EH (cell line): ENCODE measurements around the gene MBNL2.

Experiments used
- DNase-seq: peaks from one replicate; pipeline ENCODE4 v3.0.0-alpha.2; 2015; ENCODE audit warnings: low read depth

The MBNL2 gene

DNA sequence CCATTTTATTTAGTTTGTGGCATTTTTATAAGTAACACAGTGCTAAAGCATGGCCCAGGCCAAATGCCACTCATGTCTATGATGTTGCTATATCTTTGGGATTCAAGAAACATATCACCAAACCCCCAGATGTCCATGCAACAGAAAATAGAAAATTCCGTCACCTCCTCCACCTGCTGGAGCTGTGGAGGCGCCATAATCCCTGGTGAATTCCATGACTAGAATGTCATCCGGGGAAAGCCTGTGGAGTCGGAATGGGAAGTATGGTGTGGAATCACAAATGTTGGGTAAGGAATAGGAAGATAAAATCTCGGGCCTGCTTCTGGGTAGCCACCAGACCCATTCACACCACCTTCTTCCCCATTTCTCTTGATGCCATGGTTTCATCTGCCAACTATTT, 160.1 kb downstream of the MBNL2 start:
- no peak for DNase-seq

DNA sequence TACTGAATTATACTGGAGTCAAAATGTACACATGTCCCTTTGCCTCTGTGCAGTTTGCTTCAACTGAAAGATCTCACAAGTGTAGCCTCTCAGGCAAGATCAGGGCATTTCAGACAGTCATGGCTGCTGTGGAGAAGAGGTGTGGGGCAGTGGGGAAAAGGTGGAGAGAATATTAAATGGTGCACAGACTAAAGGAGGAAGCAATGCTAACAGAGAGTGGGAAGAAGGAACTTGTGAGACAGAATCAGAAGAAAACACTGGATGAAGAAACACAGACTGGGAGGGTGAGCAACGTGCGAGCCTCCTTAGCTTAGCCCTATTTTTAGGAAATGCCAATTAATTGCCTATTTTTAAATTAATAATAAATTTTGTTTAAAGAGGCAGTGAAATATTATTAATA, 162.2 kb downstream of the MBNL2 start:
- no peak for DNase-seq

DNA sequence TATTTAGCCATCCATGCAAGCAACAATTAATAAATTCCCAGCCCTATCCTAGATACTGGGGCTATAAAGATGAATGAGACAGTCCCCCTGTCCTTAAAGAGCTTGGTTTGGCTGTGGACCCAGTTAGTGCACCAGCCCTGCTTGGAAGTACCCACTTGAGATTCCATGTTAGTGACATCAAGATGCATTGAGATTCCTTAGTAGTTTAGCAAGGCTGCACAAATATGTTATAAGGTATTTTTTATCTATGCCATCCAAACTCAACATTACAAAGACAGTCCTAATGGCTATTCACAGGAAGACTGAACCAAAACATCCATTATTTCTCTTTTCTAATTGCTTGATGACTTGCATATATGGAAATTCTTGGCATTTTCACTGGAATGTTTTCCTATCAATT, 163.0 kb downstream of the MBNL2 start:
- DNase-seq, result peak; percentile 68

DNA sequence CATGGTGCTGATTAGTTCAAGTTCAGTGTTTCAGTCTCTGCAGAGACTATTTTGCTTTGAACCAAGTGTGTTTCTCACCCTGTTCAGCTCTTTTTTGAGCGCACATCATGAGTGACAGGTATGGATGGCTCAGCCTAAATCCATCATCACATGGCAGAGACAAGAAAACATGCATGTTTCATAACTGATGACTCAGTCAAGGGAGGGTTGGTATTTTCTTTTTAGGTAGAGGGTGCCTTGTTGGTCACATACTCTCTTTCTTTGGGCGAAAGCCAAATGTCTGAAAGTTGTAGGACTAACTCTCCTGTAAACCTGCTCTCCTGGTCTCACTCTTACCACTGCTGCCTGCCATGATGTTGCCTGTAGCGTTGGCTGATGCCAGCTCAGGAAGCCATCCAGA, 163.7 kb downstream of the MBNL2 start:
- DNase-seq, result peak; percentile 19

DNA sequence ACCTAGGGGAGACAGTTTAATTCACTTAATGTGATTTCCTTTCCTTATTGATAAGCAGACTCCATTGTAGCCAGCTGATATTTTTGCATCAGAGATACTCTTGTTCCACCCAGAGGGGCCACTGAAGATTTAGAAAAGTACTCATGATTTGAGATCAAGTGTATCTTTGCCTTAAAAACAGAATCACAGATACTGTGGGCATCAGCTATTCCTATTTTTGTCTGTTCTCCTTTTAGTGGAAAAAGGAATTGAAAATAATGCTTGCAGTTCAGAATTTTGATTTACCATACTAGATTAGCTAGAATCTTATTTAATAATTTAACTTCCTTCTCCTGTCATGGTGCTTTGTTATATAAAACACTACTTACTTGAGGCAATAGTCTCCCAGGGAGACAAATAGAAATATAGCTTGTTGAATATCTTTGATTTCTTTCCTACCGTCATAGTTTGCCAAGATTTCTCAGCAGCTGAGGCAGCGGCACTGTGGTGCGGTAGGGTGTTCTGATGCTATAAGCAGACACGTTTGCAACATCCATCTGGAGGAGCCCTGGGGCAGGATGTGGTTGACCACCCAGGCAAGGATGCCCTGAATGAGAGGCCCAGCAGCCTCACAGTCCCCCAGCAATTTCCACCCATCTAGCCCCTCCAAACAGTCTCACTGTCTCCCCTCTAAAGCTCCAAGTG, 164.8 kb downstream of the MBNL2 start:
- DNase-seq, result no peak

DNA sequence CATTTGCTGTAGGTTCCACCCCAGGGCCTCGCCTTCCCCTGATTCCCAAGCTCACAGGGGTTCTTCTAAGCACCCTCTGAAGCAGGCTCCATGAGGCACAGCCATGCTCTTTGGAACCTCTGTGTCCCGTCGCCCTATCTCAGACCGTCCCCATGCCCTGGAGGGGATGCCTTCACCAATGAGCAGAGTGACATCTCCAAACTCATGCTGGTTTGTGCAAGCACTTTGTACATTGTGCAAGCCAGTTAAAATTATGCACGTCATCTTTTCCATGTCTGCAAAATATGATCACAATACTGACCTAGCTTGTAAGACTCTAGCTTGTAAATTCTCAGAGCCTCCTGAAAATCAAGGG, 165.3 kb downstream of the MBNL2 start:
- DNase-seq, result no peak

DNA sequence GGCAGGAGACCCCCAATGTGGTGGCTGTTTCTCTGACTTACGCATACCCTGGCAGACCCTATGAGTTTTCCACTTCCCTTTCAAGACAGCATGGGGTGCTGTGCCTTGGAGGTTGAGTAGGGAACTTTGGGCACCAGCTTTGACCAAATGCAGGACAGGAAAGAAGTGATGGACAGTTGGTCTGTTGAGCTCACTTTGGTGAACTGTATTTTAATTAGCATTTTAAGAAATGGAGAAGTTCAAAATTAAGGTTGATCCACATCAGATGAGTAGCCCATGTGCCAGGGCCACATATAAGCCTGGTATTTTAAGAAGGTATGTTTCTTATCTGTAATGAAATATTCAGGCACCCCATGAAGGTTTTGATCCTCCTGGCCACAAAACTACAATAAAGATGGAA, 165.8 kb downstream of the MBNL2 start:
- DNase-seq, result no peak

DNA sequence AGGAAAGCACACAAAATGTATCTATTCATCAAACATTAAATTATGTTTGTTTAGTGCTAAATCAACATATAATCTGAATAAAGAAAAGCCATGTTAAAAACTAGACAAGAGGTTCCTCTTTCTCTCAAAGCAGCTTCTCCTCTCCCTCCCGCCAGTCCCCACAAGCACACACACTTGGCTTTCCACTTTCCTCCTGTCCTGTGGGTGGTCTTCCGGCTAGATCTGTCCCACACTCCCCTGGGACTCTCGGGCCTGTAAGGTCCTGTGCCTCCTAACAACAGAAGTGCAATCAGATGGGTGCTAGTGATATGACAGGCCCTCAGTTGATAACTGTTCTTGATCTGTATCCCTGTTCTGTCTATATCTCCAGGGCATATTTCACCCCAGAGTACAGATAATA, 166.2 kb downstream of the MBNL2 start:
- no peak for DNase-seq

DNA sequence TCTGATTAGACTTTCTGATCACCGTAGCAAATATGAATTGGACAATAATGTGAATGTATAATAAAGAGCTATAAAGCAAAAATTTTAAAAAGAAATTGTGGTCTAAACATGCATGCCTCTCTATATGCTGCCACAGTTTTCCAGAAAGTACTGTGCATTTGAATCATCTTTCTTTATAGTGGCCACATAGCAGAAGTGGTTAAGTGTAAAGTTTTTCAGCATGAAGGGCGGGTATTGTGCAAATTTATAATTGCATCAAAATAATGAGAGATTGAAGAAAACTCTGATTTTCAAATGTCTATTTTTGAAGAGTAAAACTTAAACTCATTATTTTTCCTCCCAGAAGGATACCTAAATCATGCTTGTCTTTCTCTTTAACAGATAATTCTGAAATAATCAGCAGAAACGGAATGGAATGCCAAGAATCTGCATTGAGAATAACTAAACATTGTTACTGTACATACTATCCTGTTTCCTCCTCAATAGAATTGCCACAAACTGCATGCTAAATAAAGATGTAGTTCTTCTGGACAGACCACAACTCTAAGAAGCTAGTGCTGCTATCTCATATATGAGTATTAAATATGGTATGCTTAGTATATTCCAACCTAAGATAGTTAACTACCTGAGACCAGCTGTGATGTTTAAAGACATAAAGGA, 168.9 kb downstream of the MBNL2 start:
- peak; percentile 48 for DNase-seq

DNA sequence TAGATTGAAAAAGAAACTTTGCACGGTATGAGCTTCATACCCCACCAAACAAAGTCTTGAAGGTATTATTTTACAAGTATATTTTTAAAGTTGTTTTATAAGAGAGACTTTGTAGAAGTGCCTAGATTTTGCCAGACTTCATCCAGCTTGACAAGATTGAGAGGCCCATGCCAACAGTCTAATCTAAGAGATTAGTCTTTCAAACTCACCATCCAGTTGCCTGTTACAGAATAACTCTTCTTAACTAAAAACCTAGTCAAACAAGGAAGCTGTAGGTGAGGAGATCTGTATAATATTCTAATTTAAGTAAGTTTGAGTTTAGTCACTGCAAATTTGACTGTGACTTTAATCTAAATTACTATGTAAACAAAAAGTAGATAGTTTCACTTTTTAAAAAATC, 169.9 kb downstream of the MBNL2 start:
- DNase-seq, result no peak

DNA sequence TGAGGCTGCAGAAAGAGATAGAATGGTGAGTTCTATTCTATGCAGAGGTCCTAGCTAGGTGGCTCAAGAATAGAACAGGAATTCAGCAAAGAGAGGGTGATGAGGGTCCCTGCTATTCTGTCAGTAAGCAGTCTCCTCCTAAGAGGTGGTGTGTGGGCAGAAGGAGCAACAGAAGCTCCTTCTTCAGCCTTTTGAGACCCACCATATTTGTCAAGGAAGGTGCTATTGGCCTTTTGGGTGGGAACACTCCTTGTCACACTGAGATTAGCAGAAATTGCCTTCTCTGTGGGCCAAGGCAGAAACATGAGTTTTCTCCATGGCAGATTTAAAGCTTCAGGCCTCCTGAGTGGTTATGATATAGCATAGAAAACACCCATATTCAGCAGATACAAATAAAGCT, 172.4 kb downstream of the MBNL2 start:
- no peak for DNase-seq

DNA sequence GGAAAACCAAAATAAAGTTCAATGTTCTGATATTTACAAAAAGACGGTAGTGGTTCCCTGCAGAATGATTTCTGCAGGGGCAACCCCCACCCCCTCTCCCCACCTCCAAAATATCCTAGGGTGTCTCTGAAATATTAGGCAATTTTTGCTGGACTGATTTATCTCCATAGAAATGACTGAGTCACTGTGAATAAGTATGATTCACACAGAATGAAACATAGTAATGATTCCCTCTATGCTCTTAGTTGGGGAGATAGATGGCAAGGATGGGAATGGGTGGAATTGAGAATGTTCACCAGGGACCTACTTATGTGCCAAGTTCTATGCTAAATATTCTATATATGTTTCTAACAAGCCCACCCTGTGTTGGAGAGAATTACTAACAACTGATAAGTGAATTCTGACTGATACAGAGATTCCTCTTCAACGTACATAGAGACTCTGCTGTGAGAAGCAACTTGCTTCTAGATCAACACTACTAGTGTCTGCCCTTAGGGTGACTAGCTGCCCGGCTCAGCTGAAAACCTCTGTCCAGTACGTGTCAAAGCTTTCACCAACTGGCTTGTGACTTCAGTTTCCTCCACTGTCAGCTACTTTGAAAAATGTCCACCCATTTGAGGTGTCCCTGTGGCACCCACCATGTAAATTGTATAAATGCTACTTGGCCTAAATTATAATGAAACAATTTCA, 173.5 kb downstream of the MBNL2 start:
- DNase-seq, result peak; percentile 57

DNA sequence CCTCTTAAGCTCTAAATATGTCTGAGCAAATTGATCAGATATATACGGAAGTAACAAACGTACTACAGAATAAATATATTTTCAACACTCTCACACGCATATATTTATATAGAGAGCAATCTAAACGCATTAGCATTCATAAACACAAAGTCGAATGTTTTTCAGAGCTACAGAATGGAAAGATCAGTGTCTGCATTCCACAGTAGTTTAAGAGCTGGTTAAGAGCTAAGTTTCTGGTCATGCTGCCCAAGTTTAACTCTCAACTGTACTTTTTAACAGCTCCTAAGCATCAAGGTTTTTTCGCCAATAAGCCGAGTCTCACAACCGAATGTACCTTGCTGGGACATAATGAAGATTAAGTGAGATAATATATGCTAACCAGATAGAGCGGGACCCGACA, 175.1 kb downstream of the MBNL2 start:
- DNase-seq, result no peak

DNA sequence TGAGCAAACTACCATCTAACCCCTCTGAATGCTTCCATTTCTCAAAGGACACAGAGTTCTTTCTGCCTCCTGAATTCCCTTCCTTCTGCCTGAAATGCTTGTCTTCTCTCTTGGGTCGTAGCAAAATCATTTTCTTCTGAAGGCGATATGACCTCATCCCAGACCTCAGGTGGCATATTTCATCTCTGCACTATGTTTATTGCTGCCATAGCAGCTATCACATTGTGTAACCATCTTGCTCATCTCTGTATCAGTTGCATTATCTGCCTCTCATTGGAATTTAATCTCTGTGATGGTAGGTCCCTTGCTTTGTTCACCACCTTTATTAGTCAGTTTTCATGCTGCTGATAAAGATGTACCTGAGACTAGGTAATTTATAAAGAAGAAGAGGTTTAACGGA, 179.3 kb downstream of the MBNL2 start:
- DNase-seq, result no peak

DNA sequence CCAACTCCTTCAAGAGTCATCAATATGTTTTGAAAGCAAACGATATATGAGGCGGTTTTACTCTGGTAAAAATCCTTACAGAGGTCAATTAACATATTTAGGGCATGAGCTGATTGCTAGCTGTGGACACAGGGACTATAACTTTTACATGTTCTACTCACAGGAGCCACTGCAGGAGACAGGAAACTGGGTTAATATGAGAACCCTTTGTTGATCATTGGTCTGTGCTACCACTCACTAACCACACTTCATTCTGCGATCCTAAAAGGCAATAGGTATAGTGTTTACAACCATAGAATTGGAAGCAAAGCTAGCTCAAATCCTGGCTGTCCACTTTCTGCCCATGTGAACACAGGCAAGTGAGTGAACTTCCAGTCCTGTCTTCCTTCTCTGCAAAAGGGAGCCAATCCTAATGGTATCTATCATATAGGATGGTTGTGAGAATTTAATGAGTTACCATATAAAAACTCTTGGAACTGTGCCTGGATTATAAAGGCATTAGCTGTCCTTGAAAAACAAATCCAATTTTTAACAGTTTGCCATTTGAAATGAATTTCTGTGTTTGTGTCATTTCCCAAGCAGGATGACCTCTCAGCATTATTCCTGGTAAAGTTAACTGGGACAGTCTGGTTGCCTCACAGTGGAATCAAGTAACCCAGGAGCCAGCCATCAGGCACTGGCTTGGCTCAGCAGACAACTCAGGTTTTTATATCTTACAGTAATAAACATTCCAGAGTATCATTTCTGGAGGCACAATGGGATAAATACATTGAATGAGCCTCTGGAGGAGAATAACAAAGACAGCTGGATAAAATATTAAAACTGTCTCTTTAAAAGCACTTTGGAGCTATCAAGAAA, 182.0 kb downstream of the MBNL2 start:
- peak; percentile 69 for DNase-seq

DNA sequence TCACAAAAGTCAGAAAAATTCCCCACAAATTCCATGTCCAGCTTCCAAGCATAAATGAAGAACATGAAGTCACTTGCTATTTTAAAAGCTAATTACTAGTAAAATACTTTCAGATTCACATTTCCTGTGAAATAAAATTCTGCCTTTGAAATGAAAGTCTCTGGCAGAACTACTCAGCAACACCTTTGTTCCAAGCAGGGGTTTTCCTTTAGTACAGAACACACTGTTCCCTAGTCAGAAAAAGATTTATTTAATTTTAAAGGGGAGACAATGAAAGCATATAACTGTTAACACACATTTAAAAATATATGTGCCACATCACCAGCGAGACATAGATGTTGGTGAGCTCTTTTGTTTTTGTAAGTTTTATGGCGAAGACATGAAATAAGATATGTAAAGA, 185.4 kb downstream of the MBNL2 start:
- DNase-seq, result no peak

DNA sequence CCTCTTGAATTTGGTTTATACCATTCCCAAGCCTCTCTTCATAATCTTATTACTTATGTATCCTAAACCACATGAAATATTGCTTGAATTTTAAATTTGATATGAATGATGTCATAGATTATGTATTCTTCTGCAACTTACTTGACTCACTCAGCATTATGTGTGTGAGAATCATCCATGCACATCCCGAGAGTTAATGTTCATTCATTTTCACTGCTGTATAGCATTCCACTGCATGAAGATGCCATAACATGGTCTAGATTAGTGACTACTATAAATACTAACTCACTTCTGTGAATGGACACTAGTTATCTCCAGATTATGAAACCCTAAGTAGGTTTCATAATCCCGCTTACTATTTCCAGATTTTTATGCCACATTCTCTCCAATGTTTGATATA, 186.8 kb downstream of the MBNL2 start:
- DNase-seq, result no peak

DNA sequence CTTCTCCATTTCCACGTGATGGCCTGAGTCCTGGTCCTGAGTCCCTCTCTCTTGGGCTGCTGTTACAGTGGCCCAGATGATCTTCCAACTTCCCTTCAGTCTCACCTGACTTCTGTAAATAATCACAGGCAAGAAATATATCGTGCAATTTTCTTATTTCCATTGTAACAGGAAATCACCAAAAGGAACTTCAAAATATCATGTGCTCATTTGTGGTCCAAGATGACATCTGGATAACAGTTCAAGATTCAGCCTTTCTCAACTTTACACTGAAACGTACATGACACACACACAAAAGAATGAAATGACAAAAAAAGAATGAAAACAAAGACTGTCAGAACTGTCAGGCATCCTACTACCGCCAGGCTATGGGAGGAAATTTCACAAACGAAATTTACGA, 189.9 kb downstream of the MBNL2 start:
- no peak for DNase-seq

DNA sequence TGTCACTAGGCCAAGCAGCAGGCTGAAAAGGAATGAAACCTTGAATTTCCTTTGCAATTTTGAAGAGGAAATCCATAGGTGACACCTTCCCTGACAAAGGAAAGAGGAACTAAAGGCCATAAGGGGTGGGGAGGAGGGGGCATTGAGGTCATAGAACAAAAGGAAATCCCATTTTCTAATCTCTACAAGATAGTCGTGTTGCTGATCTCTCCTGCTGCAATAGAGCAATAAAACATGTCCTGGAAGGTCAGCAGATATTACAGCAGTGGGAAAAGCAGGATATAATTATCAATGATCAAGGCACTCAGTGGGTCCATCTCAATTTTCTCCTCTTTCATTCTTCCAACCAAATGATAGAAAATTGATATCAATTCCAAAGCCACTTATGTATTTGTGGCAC, 191.6 kb downstream of the MBNL2 start:
- DNase-seq, result no peak

DNA sequence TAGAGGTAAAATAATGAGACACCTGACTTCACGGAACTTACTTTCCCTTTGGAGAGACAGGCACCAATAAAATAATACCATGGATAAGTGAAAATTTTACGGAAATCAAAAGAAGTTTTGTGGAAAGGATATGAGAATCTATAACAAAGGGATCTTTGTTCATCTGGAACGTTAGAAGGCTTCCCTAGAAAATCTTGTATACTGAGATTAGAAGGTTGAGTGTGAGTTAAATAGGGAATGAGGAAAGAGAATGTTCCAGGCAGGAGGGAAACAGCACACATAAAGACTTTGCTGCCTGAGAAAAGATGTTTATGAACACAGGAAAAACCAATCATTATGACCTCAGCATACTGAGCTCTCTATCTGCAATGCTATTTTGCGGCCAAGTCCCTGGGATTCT, 192.3 kb downstream of the MBNL2 start:
- DNase-seq, result no peak

DNA sequence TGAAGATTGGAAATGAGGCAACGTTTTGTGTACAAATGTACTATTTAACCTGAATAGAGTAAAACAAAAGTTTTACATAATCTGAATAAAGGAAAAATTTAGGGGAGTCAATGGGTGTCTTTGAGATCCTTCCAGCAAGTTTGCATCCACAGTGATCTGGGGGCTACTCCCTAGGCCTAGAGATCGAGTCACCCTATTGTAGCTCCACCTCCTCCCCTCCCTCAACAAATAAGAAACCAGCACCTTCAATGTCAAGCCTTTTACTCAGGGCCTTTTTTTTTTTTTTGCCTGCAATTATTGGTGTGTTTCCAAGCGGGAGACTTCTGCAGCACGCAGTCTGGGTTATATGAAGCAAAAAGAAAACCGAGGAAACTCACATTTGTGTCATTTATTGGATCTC, 195.6 kb downstream of the MBNL2 start:
- no peak for DNase-seq

DNA sequence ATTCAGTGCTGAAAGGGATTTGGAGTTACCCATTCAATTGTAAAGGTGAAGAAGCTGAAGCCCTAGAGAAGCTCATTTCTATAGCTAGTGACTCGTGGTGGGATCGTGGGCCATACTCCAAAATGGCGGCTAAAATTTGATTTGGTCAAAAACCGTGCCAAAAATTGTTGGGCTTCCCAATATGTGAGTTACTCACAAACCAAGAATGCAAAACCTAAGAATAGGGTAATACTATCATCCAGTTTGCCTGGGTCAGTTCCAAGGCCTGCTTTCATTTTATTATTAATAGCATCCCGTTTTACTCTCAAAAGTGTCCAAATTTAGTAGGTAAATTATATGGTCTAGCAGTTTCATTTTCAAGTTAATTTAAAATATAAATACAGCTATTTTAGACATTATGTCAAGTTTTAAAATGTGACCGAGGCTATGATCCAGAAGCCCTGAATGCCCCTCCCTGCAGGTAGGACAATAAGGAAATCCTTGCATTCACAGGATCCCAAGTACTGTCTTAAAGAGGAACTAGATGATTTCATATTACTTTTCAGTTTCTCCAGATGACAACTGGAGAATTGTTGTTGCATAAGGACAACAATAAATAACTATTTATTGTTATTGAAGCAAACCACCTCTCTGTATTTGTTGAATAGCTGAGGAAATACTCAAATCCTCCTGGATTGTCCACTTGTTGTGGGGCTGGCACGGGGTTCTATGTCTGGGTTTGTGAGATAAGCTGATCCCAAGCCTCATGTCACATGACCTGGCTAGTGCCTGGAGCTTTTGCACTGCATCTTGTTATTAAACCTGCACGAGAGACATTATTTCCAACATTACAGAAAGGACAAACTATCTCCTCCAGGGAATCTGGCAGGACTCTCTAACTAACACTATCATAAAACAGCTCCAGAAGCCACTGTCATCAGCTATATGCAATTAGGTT, 200.3 kb downstream of the MBNL2 start:
- peak; percentile 18 for DNase-seq
